Measurements from ENCODE around the gene DDX11.
"Not testable (repeated sequence)": the region's sequence is repeated elsewhere in the genome, so short reads cannot be mapped to it uniquely, and the experiment has no call there.

DDX11 gene

DNA sequence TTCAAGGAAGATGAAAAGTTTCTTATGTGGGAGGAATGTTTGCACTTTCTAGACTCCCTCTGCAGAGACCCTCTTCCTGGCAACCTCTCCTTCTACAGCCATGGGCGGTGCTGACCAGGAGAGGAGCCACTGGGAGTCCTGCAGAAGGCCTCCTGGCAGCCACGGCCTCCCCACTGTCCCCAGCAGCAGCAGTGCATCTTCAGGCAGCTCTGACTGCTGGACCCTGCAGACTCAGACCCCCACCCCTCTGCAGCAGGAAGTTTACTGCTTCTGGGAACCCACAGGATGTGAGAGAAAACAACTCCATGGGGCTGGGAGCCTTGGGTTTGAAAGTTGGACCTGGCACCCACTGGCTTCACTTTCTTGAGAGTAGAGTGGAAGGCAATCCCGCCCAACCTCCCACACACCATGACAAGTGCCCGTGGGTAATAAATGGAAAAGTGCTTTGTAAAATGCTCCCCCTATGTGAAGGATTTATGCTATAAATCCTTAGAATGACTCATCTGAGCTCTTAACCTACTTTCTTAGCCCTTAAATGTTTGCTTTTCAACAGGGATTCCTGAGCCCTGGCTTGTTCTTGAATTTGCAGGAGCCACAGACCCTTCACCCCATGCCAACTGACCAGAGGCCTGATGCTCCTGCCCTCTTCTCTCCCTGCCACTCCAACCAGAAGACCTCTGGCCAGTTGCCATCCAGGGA lies 37.5 kb upstream of the DDX11 start:
- Histone ChIP-seq H3K27ac (ENCODE audit: low read depth, low read length, severe bottlenecking) (no peak overlapping the region), H3K36me3 (ENCODE audit: control insufficient read depth, insufficient read depth, low read length) (no peaks in the 10 kb centered on the region), H3K9me3 (ENCODE audit: control insufficient read depth, low read length) (no peaks in the 10 kb centered on the region), H3K4me3 (ENCODE audit: extremely low read depth, insufficient read depth, low read length, poor library complexity, severe bottlenecking) (no peak overlapping the region), H3K4me1 (ENCODE audit: control insufficient read depth, insufficient read depth, low read length, poor library complexity, severe bottlenecking) (peaks cover 10% of the 10 kb centered on the region)
- WGBS, 2 experiments (ENCODE audit: insufficient coverage in 2 of 2): 83% methylated on average over 1 of the region's 4 CpGs; no CpG with 5 or more reads in 1 of the 2 experiments

DNA sequence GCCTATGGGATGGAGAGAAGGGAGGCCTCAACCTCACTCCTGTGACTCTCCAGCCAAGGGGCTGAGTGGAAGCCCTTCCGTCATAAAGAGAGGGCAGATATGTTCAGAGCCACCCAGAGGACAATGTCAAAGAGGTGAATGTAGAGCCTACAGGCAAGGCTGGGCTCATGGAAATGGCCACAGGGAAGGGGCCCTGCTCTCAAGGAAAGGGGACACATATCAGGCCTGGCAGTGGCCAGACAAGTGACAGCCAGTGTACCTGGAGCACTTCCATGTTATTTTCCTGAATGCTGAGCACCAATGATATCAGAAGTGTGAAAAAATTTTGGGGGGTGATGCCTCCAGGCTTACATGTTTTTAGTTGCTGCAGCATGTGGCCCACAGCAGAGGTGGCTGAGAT lies 36.6 kb upstream of the DDX11 start:
- WGBS, 2 experiments (ENCODE audit: insufficient coverage in 2 of 2): 86 to 100% methylated on average over 1 of the region's 1 CpG
- Histone ChIP-seq H3K4me1 (ENCODE audit: control insufficient read depth, insufficient read depth, low read length, poor library complexity, severe bottlenecking) (peaks cover 10% of the 10 kb centered on the region), H3K4me3 (ENCODE audit: extremely low read depth, insufficient read depth, low read length, poor library complexity, severe bottlenecking) (no peak overlapping the region), H3K36me3 (ENCODE audit: control insufficient read depth, insufficient read depth, low read length) (no peaks in the 10 kb centered on the region), H3K27ac (ENCODE audit: low read depth, low read length, severe bottlenecking) (no peak overlapping the region), H3K9me3 (ENCODE audit: control insufficient read depth, low read length) (no peaks in the 10 kb centered on the region)

DNA sequence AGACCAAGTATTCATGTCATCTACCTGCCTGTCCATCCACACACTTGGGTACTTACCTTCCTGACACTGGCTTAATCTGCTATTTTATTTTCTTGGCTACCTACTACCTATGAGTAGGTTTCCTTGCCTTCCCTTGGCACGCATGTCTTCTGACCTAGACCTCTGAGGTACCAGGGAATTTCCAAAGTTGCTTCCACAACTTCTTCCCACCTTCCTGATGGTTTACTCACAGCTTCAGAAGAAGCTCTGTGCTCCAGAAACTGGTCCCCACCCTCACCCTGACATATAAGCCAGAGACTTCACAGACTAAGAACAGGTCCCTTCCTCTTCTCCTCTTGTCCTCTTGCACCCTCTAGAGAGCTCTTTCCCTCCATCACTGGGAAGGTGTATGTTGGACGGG lies 35.7 kb upstream of the DDX11 start:
- H3K36me3 ChIP-seq (ENCODE audit: control insufficient read depth, insufficient read depth, low read length): no peaks in the 10 kb centered on the region
- H3K9me3 ChIP-seq (ENCODE audit: control insufficient read depth, low read length): no peaks in the 10 kb centered on the region
- H3K27ac ChIP-seq (ENCODE audit: low read depth, low read length, severe bottlenecking): no peak overlapping the region
- H3K4me3 ChIP-seq (ENCODE audit: extremely low read depth, insufficient read depth, low read length, poor library complexity, severe bottlenecking): no peak overlapping the region
- WGBS, 2 experiments (ENCODE audit: insufficient coverage in 2 of 2): 93 to 100% methylated on average over 1 of the region's 2 CpGs
- H3K4me1 ChIP-seq (ENCODE audit: control insufficient read depth, insufficient read depth, low read length, poor library complexity, severe bottlenecking): peaks cover 10% of the 10 kb centered on the region

DNA sequence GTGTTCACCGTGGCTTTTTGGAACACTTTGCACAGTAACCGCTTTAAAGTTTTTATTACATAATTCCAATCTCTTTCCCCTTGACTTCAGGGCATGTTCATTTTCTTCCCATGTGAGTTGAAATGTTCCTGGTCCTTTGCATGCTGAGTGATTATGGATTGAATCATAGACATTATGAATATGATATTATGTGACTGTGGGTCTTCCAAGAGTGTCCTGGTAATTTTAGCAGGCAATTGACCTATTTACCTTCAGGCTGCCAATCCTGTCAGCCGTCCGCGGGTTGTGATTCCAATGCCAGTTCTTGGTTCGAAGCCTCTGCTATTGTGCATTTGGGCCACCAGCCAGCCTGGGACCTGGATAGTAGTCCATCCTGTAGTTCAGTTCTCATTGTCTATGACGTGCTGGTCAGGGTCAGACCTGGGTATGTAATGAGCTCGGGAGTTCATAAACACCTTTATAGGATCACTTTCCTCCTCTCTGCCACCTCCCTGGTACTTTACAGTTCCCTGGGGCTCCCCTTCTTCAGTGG lies 32.6 kb upstream of the DDX11 start:
- no peaks in the 10 kb centered on the region for H3K36me3 ChIP-seq (ENCODE audit: control insufficient read depth, insufficient read depth, low read length)
- H3K27ac ChIP-seq (ENCODE audit: low read depth, low read length, severe bottlenecking): no peak overlapping the region
- no peak overlapping the region for H3K4me3 ChIP-seq (ENCODE audit: extremely low read depth, insufficient read depth, low read length, poor library complexity, severe bottlenecking)
- H3K4me1 ChIP-seq (ENCODE audit: control insufficient read depth, insufficient read depth, low read length, poor library complexity, severe bottlenecking): peaks cover 6% of the 10 kb centered on the region
- H3K9me3 ChIP-seq (ENCODE audit: control insufficient read depth, low read length): no peaks in the 10 kb centered on the region
- 94 to 96% methylated on average over 4 to 8 of the region's 8 CpGs for WGBS, 2 experiments (ENCODE audit: insufficient coverage in 2 of 2)

DNA sequence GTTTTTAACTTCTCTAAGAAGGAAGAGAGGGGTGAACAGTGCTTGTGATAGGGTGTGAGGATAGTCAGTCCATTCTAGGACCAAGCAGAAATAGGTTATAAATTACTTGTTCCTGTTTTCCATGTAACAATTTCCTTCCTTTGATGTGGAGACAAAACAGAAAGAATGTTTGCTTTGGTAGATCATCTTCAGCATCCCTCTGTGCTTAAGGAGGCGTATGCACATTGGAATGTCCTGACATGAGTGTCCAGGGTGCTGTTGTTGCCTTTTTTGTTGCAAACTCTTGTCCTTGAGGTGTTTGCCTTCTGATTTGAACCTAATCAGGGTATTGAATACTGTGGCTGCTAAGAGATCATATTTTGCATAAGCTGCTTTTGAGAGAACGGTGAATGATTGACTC lies 23.5 kb upstream of the DDX11 start:
- H3K9me3 ChIP-seq (ENCODE audit: control insufficient read depth, low read length); H3K27ac ChIP-seq (ENCODE audit: low read depth, low read length, severe bottlenecking): not testable (repeated sequence)
- no CpG with 5 or more reads among the region's 2 CpGs for WGBS, 2 experiments (ENCODE audit: insufficient coverage in 2 of 2)

DNA sequence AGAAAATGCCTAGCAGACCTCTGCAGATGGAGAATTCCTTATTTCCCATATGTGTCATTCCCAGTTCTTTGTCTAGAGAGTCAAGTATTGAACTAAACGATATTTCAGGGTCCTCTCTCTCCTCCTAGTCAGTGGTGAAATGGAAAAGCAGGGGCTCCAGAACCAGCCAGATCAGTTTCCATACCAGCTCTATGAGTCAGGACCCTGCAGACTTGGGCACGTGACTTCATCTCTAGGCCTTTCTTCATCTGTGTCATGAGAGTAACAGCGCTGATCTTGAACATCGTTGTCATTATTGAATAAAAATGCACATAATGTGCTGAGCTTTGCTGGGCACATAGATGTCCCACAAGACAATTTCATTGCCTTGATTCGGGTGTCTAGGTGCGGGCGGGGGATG lies 23.1 kb upstream of the DDX11 start:
- peaks cover 19% of the 10 kb centered on the region for H3K4me1 ChIP-seq (ENCODE audit: control insufficient read depth, insufficient read depth, low read length, poor library complexity, severe bottlenecking)
- not testable (repeated sequence) for H3K4me3 ChIP-seq (ENCODE audit: extremely low read depth, insufficient read depth, low read length, poor library complexity, severe bottlenecking); H3K36me3 ChIP-seq (ENCODE audit: control insufficient read depth, insufficient read depth, low read length); H3K27ac ChIP-seq (ENCODE audit: low read depth, low read length, severe bottlenecking); H3K9me3 ChIP-seq (ENCODE audit: control insufficient read depth, low read length)
- 94 to 100% methylated on average over 3 of the region's 7 CpGs for WGBS, 2 experiments (ENCODE audit: insufficient coverage in 2 of 2)

More for the DNA sequence above, 23.5 kb upstream of the DDX11 start:
- not testable (repeated sequence) for H3K4me3 ChIP-seq (ENCODE audit: extremely low read depth, insufficient read depth, low read length, poor library complexity, severe bottlenecking); H3K36me3 ChIP-seq (ENCODE audit: control insufficient read depth, insufficient read depth, low read length)
- H3K4me1 ChIP-seq (ENCODE audit: control insufficient read depth, insufficient read depth, low read length, poor library complexity, severe bottlenecking): peaks cover 19% of the 10 kb centered on the region

DNA sequence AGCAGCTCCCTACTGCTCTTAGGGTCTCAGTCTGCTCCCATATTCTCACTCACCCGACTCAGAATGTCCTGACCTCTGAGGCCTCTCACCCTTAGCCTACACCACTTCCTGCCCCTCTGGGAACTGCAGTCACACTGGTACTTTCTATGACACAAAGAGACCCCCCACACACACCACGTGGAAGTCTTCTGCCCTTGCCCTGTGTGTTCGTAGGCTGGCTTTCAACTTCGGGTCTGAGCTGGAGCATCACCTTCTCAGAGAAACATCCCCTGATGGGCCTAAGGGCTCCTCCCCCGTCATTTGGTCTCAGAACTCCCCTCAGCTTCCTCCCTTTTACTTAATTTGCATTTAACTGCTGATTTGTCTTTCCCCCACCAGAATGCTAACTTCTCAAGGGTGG lies 22.0 kb upstream of the DDX11 start:
- not testable (repeated sequence) for H3K4me3 ChIP-seq (ENCODE audit: extremely low read depth, insufficient read depth, low read length, poor library complexity, severe bottlenecking); H3K9me3 ChIP-seq (ENCODE audit: control insufficient read depth, low read length); H3K27ac ChIP-seq (ENCODE audit: low read depth, low read length, severe bottlenecking); H3K36me3 ChIP-seq (ENCODE audit: control insufficient read depth, insufficient read depth, low read length)
- H3K4me1 ChIP-seq (ENCODE audit: control insufficient read depth, insufficient read depth, low read length, poor library complexity, severe bottlenecking): peaks cover 19% of the 10 kb centered on the region
- 47 to 57% methylated on average over 4 of the region's 5 CpGs for WGBS, 2 experiments (ENCODE audit: insufficient coverage in 2 of 2)

DNA sequence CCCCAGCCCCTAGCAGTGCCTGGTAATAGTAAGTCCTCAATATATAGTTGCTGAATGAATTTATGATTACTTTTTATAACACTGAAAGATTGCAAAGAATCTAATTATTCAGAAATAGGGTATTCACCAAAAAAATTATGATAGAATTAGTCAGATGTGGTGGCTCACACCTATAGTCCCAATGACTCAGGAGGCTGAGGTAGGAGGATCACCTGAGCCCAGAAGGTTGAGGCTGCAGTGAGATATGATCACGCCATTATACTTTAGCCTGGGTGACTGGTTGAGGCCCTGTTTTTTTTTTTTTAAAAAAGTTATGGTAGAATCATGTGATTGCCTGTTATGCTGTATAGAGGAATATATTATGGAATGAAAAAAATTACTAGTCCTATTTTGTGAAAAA lies 21.5 kb upstream of the DDX11 start:
- H3K4me3 ChIP-seq (ENCODE audit: extremely low read depth, insufficient read depth, low read length, poor library complexity, severe bottlenecking); H3K36me3 ChIP-seq (ENCODE audit: control insufficient read depth, insufficient read depth, low read length); H3K9me3 ChIP-seq (ENCODE audit: control insufficient read depth, low read length); H3K27ac ChIP-seq (ENCODE audit: low read depth, low read length, severe bottlenecking): not testable (repeated sequence)
- peaks cover 19% of the 10 kb centered on the region for H3K4me1 ChIP-seq (ENCODE audit: control insufficient read depth, insufficient read depth, low read length, poor library complexity, severe bottlenecking)
- WGBS, 2 experiments (ENCODE audit: insufficient coverage in 2 of 2): 100% methylated on average over 1 of the region's 1 CpG

DNA sequence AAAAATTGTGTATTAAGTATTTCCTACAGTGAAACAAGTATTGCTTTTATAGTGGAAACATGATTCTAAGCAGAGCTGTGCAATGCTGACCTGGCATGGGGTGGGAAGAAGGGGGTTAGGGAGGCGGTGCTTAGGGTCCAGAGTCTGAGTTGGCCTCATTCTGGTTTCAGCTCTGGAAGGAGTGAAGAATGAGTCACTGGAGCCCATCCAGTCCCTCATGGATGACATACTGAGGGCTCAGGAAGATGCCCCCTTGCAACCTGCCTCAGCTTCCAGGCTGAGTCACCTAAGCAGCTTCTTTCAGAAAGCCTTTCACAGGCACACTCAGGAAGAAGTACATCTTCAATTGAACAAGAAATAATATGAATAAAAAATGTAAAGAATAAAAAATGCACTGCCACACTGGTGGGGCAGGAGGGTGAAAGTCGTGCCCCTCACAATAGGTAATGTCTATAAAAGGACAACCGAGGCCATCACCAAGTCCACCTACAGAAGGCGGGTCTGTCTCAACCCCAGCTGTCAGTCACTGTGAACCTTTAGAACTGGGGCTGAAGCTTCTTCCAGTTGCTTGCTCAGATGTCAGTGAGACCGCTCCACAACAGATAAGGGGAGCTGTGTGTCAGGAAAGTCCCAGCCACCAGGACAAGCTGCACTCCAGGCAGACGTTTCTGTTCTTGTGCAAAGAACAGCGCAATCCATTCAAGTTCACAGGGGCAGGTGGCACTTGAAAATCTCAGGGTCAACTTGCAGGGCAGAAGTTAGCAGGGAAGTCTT lies 20.8 kb upstream of the DDX11 start:
- not testable (repeated sequence) for H3K9me3 ChIP-seq (ENCODE audit: control insufficient read depth, low read length); H3K36me3 ChIP-seq (ENCODE audit: control insufficient read depth, insufficient read depth, low read length); H3K4me3 ChIP-seq (ENCODE audit: extremely low read depth, insufficient read depth, low read length, poor library complexity, severe bottlenecking); H3K27ac ChIP-seq (ENCODE audit: low read depth, low read length, severe bottlenecking)
- 88 to 89% methylated on average over 2 to 3 of the region's 7 CpGs for WGBS, 2 experiments (ENCODE audit: insufficient coverage in 2 of 2)
- H3K4me1 ChIP-seq (ENCODE audit: control insufficient read depth, insufficient read depth, low read length, poor library complexity, severe bottlenecking): peaks cover 19% of the 10 kb centered on the region

DNA sequence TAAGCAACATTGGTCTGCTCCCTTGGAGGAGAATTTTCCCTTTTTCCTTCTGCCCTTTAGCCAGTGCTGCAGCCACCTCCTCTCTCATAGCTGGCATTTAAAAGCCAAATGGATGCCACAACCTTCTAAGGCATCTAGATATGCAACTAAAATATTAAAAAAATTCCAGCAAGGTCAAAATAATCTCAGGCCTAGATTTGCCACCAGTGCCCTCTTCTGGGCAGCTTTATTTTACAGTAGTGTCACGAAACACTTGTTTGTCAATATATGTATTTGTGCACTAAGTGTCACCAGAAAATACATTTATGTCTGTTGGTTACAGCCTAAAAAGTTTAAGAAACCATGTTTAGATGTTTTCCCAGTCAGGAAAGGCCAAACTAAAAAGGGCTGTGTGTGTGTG lies 19.7 kb upstream of the DDX11 start:
- not testable (repeated sequence) for H3K9me3 ChIP-seq (ENCODE audit: control insufficient read depth, low read length); H3K36me3 ChIP-seq (ENCODE audit: control insufficient read depth, insufficient read depth, low read length); H3K4me3 ChIP-seq (ENCODE audit: extremely low read depth, insufficient read depth, low read length, poor library complexity, severe bottlenecking); H3K27ac ChIP-seq (ENCODE audit: low read depth, low read length, severe bottlenecking)
- no CpG with 5 or more reads among the region's 1 CpG for WGBS, 2 experiments (ENCODE audit: insufficient coverage in 2 of 2)
- H3K4me1 ChIP-seq (ENCODE audit: control insufficient read depth, insufficient read depth, low read length, poor library complexity, severe bottlenecking): peaks cover 19% of the 10 kb centered on the region

DNA sequence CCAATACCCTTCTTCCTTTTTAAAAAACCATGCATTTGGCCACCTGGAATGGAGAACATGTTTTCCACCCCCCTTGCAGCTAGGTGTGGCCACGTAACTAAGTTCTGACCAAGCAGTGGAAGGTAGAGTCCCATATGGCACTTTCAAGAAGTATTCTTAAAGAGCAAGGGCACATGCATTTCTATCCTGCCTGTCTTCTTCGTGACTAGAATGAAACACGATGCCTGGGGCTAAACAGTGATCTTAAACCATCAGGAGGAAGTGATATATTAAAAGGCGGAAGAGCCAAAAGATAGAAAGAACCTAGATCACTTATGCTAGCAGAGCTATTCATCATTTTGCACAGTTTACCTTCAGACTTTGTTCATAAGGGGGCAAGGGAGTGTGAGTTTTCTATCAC lies 16.0 kb upstream of the DDX11 start:
- H3K27ac ChIP-seq (ENCODE audit: low read depth, low read length, severe bottlenecking): no peak overlapping the region
- H3K4me3 ChIP-seq (ENCODE audit: extremely low read depth, insufficient read depth, low read length, poor library complexity, severe bottlenecking): no peak overlapping the region
- peaks cover 3% of the 10 kb centered on the region for H3K4me1 ChIP-seq (ENCODE audit: control insufficient read depth, insufficient read depth, low read length, poor library complexity, severe bottlenecking)
- no peaks in the 10 kb centered on the region for H3K9me3 ChIP-seq (ENCODE audit: control insufficient read depth, low read length)
- WGBS, 2 experiments (ENCODE audit: insufficient coverage in 2 of 2): 83 to 86% methylated on average over 1 to 3 of the region's 4 CpGs
- no peaks in the 10 kb centered on the region for H3K36me3 ChIP-seq (ENCODE audit: control insufficient read depth, insufficient read depth, low read length)
